NCI-H524 (cell line): ENCODE data around the gene FAM117B.

Experiments used
- DNase-seq, 2 experiments: peaks; one replicate each; lab custom pipeline; 2025; lab: John Stamatoyannopoulos, UW

Gene FAM117B

DNA sequence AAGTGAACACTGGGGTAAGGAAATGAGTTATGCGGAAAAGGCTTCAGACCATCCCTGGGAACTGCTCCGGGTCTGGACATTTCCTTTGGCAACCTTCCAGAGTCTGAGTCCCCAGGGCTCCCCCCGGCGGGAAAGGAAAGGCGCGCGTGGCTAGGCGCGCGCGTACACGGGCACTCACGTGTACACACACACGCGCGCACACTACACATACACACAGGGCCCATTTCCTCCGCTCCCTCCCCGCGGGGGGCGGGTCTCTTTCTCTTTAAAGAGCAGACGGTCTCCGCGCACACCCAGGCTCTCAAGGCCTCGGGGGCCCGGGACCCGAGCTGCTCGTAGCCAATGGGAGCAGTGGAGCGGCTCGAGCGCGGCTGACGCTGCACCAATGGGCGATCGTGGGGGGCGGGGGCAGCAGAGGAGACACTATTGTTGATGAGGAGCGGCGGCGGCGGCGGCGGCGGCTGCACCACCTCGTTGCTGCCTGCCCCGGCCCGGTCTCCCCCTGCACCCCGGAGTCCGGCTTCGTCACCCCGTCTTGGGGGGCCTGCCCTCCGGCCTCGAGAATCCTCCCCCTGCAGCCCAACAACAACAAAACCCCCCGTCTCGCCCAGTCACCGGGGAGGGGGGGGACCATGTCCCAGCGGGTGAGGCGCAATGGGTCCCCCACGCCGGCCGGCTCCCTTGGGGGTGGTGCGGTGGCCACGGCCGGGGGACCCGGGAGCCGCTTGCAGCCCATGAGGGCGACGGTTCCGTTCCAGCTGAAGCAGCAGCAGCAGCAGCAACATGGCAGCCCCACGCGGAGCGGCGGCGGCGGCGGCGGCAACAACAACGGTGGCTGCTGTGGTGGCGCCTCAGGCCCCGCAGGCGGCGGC is at the start of gene FAM117B:
TSS of gene FAM117B (plus strand) at position 414 of the 872 bp plus-strand sequence. CDS start at position 633, 219 bp downstream.
- DNase-seq = peak; percentile 94 to 98

- DNase-seq = peak; percentile 42 to 83
These were observed 45.9 kb upstream of the FAM117B start for GRCh38 chr2:202588647-202589581.

GRCh38 chr2:202589582-202589949 is 45.2 kb upstream of the FAM117B start:
- no peak for DNase-seq

- DNase-seq = no peak
These were observed 42.2 kb upstream of the FAM117B start for GRCh38 chr2:202592566-202592965.

GRCh38 chr2:202599105-202599504 is 35.7 kb upstream of the FAM117B start:
- no peak for DNase-seq

DNA sequence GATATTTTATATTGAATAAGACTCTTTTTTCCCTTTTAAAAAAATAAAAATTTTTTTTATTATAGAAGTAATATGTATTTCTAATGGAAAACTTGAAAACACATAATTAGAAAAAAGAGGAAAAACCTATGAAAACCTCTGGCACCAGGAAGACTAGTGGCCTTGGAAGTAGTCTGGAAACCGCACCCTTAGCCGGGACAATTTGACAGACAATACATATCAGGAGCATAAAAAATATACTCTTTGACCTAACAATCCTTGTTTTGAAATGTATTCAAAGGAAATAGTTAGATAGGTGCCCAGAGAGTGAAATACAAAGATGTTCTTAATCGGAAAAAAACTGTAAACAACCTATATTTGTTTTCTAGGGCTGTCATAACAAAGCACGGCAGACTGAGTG is 34.9 kb upstream of the FAM117B start:
- no peak for DNase-seq

DNA sequence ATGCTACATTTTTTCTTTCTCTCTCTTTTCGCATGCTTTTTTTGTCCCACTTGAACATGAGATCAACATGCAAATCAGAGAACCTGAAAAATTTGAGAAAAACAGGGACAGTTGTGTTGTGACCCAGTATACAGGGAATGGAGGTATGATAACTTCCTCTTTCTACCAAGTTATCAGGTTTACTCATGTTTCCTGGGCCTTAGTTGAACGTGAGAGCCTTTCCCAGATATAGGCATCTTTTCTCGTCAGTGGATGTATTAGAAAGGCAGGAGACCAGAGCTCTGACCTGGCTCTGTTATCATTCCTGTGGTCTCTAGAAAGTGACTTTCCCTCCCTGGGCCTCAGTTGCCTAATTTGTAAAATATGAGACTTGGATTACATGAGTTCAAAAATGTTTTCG is 30.1 kb upstream of the FAM117B start:
- DNase-seq = no peak

- no peak for DNase-seq
These were observed 29.6 kb upstream of the FAM117B start for GRCh38 chr2:202605174-202605573.

- DNase-seq = no peak
These were observed 26.5 kb upstream of the FAM117B start for GRCh38 chr2:202608142-202608852.

DNA sequence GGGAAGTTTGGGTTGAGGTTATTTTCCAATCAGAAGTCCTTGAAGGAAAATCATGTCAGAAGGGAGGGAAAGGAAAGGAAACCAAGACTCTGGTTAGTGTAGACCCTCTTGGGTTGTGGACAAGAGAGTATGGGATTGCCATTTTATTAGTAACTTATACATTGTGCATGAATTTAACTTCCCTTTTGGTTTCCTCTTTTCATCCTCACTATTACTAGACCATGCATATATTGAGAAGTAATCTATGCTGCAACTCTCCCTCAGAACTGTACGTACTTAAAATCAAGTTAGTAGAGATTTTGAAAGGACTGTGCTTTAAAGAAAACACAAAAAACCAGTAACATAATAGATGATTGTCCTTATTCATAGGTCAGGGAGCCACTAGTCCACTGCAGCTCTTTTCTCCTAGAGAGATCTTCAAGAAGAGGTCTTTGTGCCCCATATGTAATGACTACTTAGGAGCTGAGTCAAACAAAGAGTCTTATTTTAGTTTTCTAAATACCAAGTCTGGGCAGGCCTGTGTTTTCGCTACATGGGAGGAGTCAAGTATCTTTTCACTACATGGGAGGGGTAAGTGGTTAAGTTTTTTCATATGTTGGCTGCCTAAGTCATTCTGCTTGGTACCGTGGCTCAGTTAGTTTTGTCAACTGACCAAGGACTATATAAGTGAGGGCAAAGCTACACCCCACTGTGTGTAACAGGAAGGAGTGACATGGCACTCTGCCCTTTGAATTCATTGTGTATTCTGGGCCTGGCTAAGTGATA is 25.2 kb upstream of the FAM117B start:
- DNase-seq = no peak

DNA sequence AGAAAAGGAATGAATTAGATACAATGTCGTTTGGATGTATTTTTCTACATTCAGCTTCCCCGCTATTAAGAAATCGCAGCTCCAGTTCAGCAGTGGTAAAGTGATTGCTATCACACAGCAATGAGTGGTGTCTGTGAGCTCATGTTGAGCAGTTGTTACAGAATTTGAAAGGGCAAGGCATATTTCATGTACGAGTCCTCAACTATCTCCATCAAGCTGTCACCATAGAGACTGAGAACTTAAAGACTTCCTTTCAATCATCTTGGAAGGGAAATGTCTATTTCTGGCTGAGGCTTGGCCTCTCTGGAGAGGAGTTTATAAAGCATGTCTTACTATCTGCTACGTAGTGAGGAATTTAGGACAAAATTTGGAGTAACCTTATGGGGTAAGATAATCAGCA is 24.4 kb upstream of the FAM117B start:
- DNase-seq = no peak

DNA sequence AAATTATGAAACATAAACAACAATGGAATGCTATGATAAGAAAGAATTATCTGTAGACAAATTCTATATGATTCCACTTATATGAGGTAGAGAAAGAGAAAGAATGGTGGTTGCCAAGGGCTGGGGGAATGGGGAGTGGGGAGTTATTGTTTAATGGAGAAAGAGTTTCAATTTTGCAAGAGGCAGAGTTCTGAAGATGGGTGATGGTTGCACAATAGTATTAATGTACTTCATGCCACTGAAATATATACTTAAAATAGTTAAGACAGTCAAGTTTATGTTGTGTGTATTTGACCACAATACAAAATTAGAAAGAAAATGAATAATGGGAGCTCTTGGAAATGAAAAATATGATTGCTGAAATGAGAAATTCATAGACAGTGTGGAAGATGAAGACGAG is 22.6 kb upstream of the FAM117B start:
- DNase-seq = no peak

DNA sequence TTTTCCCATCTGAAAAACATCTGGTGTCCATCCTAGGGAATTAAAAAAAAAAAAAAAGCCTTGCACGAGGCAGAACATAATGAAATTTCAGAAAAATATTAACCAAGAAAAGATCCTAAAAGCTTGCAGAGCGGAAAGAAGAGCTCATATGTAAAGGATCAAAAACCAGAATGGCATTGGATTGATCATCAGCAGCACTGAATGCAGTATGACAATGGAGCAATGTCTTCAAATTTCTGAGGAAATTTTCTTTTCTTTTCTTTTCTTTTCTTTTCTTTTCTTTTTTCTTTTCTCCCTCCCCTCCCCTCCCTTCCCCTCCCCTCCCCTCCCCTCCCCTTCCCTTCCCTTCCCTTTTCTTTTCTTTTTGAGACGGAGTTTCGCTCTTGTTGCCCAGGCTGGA is 21.3 kb upstream of the FAM117B start:
- no peak for DNase-seq

GRCh38 chr2:202624133-202624532 is 10.6 kb upstream of the FAM117B start:
- no peak for DNase-seq

- no peak for DNase-seq
These were observed 7.7 kb upstream of the FAM117B start for GRCh38 chr2:202627042-202627441.

- DNase-seq = no peak
These were observed 6.0 kb upstream of the FAM117B start for GRCh38 chr2:202628646-202629198.

GRCh38 chr2:202632682-202633290 is 2.0 kb upstream of the FAM117B start:
- DNase-seq = no peak

DNA sequence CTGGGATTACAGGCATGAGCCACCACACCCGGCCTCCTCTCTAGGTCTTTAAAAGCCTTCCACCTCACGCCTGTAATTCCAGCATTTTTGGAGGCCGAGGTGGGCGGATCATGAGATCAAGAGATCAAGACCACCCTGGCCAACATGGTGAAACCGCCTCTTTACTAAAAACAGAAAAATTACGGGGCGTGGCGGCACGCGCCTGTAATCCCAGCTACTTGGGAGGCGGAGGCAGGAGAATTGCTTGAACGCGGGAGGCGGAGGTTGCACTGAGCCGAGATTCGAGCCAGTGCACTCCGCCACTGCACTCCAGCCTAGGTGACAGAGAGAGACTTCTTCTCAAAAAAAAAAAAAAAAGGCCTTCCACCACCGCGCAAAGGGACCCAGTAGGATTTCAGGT is 1.3 kb upstream of the FAM117B start:
- no peak for DNase-seq

GRCh38 chr2:202635428-202636212 is 851 bp downstream of the FAM117B start:
- DNase-seq = peak; percentile 55 to 75

GRCh38 chr2:202636213-202636513 is 1.4 kb downstream of the FAM117B start:
- DNase-seq = no peak
